DND-41 (cell line): ENCODE measurements around the gene CYP11A1.

Experiments
- EZH2 ChIP-seq: IDR thresholded peaks from 3 replicates; pipeline ENCODE4 v1.6.1; 2012; ENCODE audit warnings: borderline replicate concordance, low read depth, mild to moderate bottlenecking, moderate library complexity, low read length, inconsistent platforms; ENCODE audit not compliant: severe bottlenecking
- TF ChIP-seq, protein P1 (sequence below): IDR thresholded peaks from 2 replicates; pipeline ENCODE4 v1.5.1; 2012; ENCODE audit warnings: borderline replicate concordance, low read length, moderate library complexity, mild to moderate bottlenecking; ENCODE audit not compliant: poor library complexity, severe bottlenecking; ENCODE audit errors: extremely low read depth

- TF ChIP-seq, protein P1, sequence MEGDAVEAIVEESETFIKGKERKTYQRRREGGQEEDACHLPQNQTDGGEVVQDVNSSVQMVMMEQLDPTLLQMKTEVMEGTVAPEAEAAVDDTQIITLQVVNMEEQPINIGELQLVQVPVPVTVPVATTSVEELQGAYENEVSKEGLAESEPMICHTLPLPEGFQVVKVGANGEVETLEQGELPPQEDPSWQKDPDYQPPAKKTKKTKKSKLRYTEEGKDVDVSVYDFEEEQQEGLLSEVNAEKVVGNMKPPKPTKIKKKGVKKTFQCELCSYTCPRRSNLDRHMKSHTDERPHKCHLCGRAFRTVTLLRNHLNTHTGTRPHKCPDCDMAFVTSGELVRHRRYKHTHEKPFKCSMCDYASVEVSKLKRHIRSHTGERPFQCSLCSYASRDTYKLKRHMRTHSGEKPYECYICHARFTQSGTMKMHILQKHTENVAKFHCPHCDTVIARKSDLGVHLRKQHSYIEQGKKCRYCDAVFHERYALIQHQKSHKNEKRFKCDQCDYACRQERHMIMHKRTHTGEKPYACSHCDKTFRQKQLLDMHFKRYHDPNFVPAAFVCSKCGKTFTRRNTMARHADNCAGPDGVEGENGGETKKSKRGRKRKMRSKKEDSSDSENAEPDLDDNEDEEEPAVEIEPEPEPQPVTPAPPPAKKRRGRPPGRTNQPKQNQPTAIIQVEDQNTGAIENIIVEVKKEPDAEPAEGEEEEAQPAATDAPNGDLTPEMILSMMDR: no peak
- no peak for TF ChIP-seq EZH2
Observed at GRCh38 chr15:74376825-74377581, 9.6 kb upstream of the CYP11A1 start.
